ENCODE data around the gene ZNF766. TPM values are rescaled to one million over a fixed set of nuclear protein-coding genes. Genes with fewer than 3 reads are reported as not detected.
"Not testable (repeated sequence)": the region's sequence is repeated elsewhere in the genome, so short reads cannot be mapped to it uniquely, and the experiment has no call there.

Gene ZNF766
- total and polyA plus RNA-seq, 2 experiments from 2014 or later, result 10.9 to 27.9 TPM

GRCh38 chr19:52275988-52276387 is 6.6 kb downstream of the ZNF766 start:
- H3K9me3 ChIP-seq (ENCODE audit: low read depth), result no peaks in the 10 kb centered on the region

GRCh38 chr19:52277471-52277870 is 8.1 kb downstream of the ZNF766 start:
- H3K4me3 ChIP-seq, result no peak overlapping the region
- no peaks in the 10 kb centered on the region for H3K9me3 ChIP-seq (ENCODE audit: low read depth)
- H3K36me3 ChIP-seq, result no peaks in the 10 kb centered on the region
- no peak overlapping the region for H3K27ac ChIP-seq
- no peak for TF ChIP-seq CTCF (IDR thresholded peaks at IDR 0.05; ENCODE audit: low read depth, low read length)
- no peaks in the 10 kb centered on the region for H3K4me1 ChIP-seq (ENCODE audit: low read depth)
- no peaks in the 10 kb centered on the region for H3K27me3 ChIP-seq
- DNase-seq (ENCODE audit: low read depth in 1 of 2, low spot score in 1 of 2), result no peak

More at GRCh38 chr19:52275988-52276387, 6.6 kb downstream of the ZNF766 start:
- H3K4me3 ChIP-seq, result no peak overlapping the region
- DNase-seq (ENCODE audit: low read depth in 1 of 2, low spot score in 1 of 2), result no peak
- no peak for TF ChIP-seq CTCF (IDR thresholded peaks at IDR 0.05; ENCODE audit: low read depth, low read length)
- H3K27me3 ChIP-seq, result no peaks in the 10 kb centered on the region
- H3K4me1 ChIP-seq (ENCODE audit: low read depth), result no peaks in the 10 kb centered on the region
- no peak overlapping the region for H3K27ac ChIP-seq
- no peaks in the 10 kb centered on the region for H3K36me3 ChIP-seq

- no peaks in the 10 kb centered on the region for H3K9me3 ChIP-seq (ENCODE audit: low read depth)
- DNase-seq (ENCODE audit: low read depth in 1 of 2, low spot score in 1 of 2), result no peak
- H3K27ac ChIP-seq, result no peak overlapping the region
- peaks cover 33% of the 10 kb centered on the region for H3K36me3 ChIP-seq
- H3K4me3 ChIP-seq, result no peak overlapping the region
- no peak for TF ChIP-seq CTCF (IDR thresholded peaks at IDR 0.05; ENCODE audit: low read depth, low read length)
- no peaks in the 10 kb centered on the region for H3K27me3 ChIP-seq
- no peaks in the 10 kb centered on the region for H3K4me1 ChIP-seq (ENCODE audit: low read depth)
Measured at GRCh38 chr19:52286256-52286655, 16.9 kb downstream of the ZNF766 start.

GRCh38 chr19:52291781-52292180 is 22.4 kb downstream of the ZNF766 start:
- peaks cover 19% of the 10 kb centered on the region for H3K36me3 ChIP-seq
- no peaks in the 10 kb centered on the region for H3K9me3 ChIP-seq (ENCODE audit: low read depth)
- no peaks in the 10 kb centered on the region for H3K4me1 ChIP-seq (ENCODE audit: low read depth)
- no peaks in the 10 kb centered on the region for H3K27me3 ChIP-seq
- DNase-seq (ENCODE audit: low read depth in 1 of 2, low spot score in 1 of 2), result no peak
- no peak for TF ChIP-seq CTCF (IDR thresholded peaks at IDR 0.05; ENCODE audit: low read depth, low read length)
- H3K27ac ChIP-seq, result peak overlapping the region; percentile 26
- H3K4me3 ChIP-seq, result no peak overlapping the region

- not testable (repeated sequence) for H3K9me3 ChIP-seq (ENCODE audit: low read depth); DNase-seq (ENCODE audit: low read depth in 1 of 2, low spot score in 1 of 2); H3K4me3 ChIP-seq; H3K27ac ChIP-seq; H3K27me3 ChIP-seq; H3K4me1 ChIP-seq (ENCODE audit: low read depth)
- peaks cover 19% of the 10 kb centered on the region for H3K36me3 ChIP-seq
Measured at GRCh38 chr19:52292946-52293345, 23.6 kb downstream of the ZNF766 start.

- Histone ChIP-seq H3K9me3 (ENCODE audit: low read depth) (no peaks in the 10 kb centered on the region), H3K27ac (no peak overlapping the region), H3K4me3 (peak overlapping the region; percentile 98), H3K4me1 (ENCODE audit: low read depth) (peaks cover 8% of the 10 kb centered on the region), H3K36me3 (peaks cover 13% of the 10 kb centered on the region), H3K27me3 (no peaks in the 10 kb centered on the region)
- peak in 1 of 2 donors; percentile 2 for DNase-seq (ENCODE audit: low read depth in 1 of 2, low spot score in 1 of 2)
- TF ChIP-seq CTCF (IDR thresholded peaks at IDR 0.05; ENCODE audit: low read depth, low read length), result no peak
Measured at GRCh38 chr19:52296400-52296772, 27.0 kb downstream of the ZNF766 start.
